HG03097 (cell line): ENCODE data around the gene DEXI.

Source experiments
- ATAC-seq: cut with Tn5 transposase; IDR thresholded peaks from one replicate; pipeline ENCODE4 v1.9.1; 2021; ENCODE audit not compliant: unreplicated experiment, low FRiP score

Gene DEXI

DNA sequence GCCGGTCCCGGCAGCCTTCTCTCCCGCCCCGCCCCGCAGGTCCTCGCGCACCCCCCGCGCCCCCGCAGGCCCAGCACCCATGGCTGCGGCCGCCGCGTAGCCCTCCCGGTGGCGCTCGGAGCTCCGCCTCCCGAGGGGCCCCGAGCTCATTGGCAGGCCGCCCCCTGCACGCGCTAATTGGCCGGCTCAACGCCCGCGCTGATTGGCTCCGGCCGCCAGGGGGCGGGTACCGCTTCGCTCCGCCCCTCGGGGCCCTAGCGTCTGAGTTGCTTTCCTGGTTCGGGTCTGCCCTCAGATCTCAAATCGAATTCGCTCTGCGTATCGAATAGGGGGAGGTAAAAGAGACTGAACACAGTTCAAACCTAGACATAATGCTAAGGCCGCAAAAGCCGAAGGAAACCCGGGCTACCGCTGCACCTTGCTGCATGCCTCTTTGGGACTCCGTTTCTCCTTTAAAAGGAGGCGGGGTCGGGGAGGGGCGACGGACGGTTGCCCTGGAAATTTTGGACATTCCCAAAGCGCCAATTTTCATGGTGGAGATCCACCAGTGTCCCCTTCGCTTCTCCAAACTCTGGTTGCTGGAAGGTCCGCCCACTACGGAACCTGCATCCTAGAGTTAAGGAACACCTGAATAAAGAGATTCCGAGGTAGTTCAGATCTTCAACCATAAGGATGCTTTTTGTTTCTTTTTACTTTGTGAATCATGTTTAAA, at the start of gene DEXI:
DEXI (minus strand) TSS at position 117 of the 712 bp plus-strand sequence. CDS start 463 bp downstream, outside the sequence.
- peak; percentile 57 for ATAC-seq

GRCh38 chr16:10990378-10990777, 48.1 kb upstream of the DEXI start:
- no peak for ATAC-seq

- no peak for ATAC-seq
These were observed 47.3 kb upstream of the DEXI start for GRCh38 chr16:10989559-10989958.

DNA sequence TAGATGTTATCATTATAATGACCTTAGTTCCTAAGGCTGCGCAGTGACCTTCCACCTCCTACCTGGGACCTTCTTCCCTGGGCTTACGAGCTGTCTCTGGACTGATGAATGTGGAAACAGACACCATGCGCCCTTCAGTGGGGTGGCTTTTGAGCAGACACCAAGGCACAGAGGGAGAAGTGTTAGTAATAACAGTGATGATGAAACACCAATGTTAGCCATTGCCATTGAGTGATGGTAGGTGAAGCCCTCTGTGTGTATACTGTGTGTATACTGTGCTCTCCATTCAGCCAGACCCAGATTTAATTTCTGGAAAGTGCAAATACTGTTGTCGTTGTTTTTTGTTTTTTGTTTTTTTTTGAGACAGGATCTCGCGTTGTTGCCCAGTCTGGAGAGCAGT, 46.6 kb upstream of the DEXI start:
- no peak for ATAC-seq

- peak; percentile 42 for ATAC-seq
These were observed 46.0 kb upstream of the DEXI start for GRCh38 chr16:10988164-10988803.

- no peak for ATAC-seq
These were observed 45.3 kb upstream of the DEXI start for GRCh38 chr16:10987361-10988163.

DNA sequence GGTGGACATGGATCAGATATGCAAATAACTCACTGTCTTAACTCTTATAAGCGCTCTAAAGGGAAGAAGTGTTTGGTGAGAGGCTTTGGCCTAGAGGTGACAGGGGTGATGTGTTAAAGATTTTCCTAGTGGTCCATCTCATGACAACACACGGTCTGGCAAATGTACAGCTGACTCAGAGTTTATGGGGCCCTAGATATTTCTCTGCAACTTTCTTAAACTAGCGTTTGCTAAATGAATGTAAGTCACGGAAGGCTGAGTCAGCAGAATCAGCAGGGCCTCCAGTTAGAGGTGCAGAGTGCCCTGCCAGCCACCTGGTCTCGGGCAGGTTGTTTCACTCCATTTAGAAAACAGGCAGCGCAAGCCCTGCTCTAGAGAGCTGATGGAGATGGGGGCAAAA, 42.2 kb upstream of the DEXI start:
- no peak for ATAC-seq

DNA sequence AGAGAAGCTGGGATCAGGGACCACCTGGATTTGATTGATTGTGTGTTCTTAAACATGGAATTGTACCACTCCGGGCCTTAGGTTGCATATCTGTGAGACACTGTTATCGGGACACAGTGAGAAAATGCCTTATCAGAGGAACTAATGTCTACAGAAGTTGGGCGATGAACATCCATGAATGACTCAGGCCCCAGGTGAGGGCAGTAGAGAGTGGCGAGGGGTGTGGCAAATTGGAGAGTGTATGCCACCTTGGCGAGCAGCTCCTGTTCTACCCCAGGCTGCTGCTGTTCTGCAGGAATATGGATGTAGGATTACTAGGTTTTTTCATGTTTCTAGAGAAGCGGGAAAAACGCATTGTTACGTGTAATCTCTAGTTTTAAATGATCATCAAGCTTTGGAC, 40.9 kb upstream of the DEXI start:
- ATAC-seq = peak; percentile 30

DNA sequence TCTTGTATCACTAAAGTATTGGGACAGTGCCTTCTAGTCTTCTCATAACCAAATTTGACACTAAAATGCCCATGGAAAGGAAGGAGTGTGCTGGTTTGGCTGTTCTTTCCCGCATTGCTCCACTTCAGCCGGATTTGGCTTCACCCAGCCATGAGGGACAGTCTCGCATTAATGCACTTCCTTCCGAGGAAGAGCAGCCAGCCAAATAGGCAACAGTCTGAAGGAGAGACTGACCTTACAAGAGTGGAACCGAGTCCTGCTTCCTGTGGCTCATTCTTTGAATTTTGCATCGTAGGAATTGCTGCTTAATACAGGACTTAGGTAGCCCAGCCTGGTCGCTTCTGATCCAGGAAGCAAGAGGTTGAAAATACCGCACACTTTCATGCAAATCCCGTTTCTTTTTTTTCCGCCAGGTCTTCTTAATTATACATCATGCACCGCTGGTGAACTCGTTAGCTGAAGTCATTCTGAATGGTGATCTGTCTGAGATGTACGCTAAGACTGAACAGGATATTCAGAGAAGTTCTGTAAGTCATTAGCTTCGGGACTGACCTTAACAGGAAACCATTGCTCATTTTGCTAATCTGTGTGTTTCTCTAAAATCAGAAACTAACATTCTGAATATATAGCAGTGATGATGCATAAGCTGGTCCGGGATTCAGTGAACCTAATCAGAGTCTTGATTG, 40.3 kb upstream of the DEXI start:
- ATAC-seq = peak; percentile 40

- ATAC-seq = peak; percentile 47
These were observed 39.5 kb upstream of the DEXI start for GRCh38 chr16:10981697-10982216.

GRCh38 chr16:10980813-10981212, 38.5 kb upstream of the DEXI start:
- ATAC-seq = no peak

- no peak for ATAC-seq
These were observed 37.7 kb upstream of the DEXI start for GRCh38 chr16:10979717-10980601.

- no peak for ATAC-seq
These were observed 36.7 kb upstream of the DEXI start for GRCh38 chr16:10978871-10979446.

GRCh38 chr16:10978124-10978523, 35.9 kb upstream of the DEXI start:
- ATAC-seq = no peak

GRCh38 chr16:10976634-10977033, 34.4 kb upstream of the DEXI start:
- no peak for ATAC-seq

DNA sequence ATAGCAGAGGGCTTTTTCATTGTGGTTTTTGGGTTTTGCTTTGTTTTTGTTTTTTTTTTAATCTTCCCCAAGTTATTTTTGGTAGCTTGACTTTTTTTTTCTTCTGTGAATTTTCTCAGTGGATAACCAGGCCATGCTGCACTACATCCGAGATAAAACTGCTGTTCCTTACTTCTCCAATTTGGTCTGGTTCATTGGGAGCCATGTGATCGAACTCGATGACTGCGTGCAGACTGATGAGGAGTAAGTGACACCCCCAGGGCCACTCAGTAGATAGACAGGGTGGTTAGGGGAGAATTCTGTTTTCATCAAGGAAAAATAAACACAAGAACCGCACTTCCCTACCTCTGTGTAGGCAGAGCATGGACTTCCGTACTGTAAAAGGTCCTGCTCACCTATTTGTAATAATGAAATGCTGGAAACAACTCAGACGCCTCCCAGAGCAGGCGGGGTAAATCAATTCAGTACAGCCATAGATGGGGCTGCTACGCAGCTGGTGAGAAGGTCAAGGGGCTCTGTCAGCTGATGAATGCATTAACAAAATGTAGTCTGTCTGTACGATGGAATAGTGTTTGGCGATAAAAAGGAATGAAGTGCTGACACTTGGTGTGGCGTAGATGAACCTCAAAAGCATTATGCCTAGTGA, 30.7 kb upstream of the DEXI start:
- no peak for ATAC-seq

DNA sequence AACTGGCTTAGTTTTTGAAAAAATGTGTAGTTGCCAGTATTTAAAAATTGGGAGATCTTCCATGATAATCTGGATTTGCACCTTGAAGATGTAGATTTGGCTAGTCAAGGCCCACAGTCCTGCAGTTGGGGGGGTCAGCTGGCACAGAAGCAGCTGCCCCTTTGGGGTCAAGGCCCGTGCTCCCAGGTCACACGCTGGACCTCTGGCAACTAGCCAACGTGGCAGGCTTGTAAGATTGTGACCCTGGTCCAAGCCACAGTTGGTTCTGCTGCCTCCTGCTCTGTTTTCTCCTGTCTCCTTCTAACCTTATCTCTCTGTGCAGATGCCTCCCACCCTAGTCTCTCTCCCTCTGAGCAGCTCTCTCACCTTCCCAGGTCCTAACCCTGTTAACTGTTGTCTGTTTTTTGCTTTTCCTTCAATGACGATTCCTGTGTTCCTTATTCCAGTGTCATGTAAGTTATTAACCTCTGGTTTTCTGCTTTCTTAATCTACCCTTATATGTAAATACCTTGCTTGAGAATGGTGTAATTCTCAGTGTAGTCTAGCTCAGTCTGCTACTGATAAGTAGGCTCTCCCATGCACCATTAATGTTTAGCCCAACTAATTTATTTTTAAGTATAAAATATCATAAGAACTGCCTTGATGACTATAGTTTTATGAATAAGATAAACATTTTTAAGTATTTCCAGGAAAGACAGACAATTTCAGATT, 30.0 kb upstream of the DEXI start:
- ATAC-seq = no peak

- ATAC-seq = no peak
These were observed 29.3 kb upstream of the DEXI start for GRCh38 chr16:10971560-10971961.
